Measurements from ENCODE around the gene CHID1. TPM values are rescaled to one million over a fixed set of nuclear protein-coding genes. Genes with fewer than 3 reads are reported as not detected.

The CHID1 gene
- total RNA-seq, 1 experiment from 2014 or later, result 85.6 TPM

DNA sequence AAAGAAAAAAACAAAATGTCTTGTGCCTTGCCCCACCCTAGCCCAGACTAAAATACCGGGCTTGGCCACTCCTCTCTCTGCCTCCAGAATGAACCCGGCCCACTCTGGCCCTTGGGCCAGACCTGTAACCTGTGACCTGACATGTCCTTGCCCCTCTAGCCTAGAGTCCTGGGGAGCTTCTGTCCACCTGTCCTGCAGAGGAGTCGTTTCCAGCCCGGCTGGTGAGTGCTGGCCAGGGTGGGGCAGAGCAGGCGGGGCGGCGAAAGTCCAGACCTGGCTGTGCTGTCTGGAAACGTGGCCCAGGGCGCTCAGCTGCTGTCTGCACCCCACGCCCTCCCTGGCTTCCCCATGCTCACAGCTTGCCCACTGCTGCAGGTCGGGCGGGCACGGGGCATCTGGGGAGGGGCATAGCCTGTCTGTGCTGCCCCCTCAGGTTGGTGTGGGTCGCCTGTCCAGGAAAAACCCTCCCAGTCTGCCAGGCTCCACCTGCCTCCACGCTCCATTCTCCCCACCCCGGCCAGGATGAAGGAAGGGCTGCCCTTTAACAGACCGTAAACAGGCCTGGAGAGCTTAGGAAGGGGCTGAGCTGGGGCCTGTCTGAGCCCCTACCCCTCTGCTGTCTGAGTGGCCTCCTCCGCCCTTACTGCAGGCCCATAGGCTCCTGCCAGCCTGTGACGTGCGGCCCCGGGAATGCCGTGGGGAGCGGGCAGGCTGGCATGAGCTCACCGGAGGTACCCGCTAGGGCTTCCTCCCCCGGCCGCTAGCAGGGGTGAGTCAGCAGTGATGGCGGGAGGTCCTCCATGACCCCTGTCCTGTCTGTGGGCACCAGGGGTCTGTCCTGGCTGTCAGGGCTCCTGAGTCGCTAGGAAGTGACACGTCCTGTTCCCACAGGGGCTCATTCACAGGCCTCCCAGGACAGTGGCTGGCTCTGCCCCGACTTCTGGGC, 76.0 kb downstream of the CHID1 start:
- Histone ChIP-seq H2AFZ (no peak overlapping the region), H3K4me3 (peak overlapping the region; percentile 67; the same call in 1 of the 2 replicates), H3K27me3 (ENCODE audit: insufficient read depth, low read depth) (no peaks in the 10 kb centered on the region), H4K20me1 (ENCODE audit: insufficient read depth) (0 out of 2 replicates have a peak, but pooled peaks cover 4% of the 10 kb centered on the region), H3K36me3 (ENCODE audit: low read depth) (no peaks in the 10 kb centered on the region), H3K4me1 (replicated peaks; ENCODE audit: insufficient read depth) (peaks cover 15% of the 10 kb centered on the region), H3F3A (ENCODE audit: insufficient read depth, low read depth) (peaks cover 22% of the 10 kb centered on the region; the same call in 1 of the 2 replicates), H3K27ac (peak overlapping the region; percentile 78), H3K4me2 (peak overlapping the region; percentile 87), H3K79me2 (ENCODE audit: low read depth) (peaks cover 12% of the 10 kb centered on the region), H3K9me3 (ENCODE audit: insufficient read depth, low read depth) (no peaks in the 10 kb centered on the region), H3K9me2 (ENCODE audit: insufficient read depth) (no peaks in the 10 kb centered on the region)
- intact Hi-C loops (cut with micrococcal nuclease; ENCODE audit: unreplicated experiment), result loop anchor here (2.0 kb wide), 1 partner anchor 16 kb away; the partner anchor contains the start of gene PNPLA2
- BruUV-seq (replicated peaks), result TSS peak; percentile 76
- POLR2A ChIA-PET (ENCODE audit: unreplicated experiment), result interaction anchor here (0.5 to 1.2 kb wide), 13 partner anchors 8 to 275 kb away, joined by 3 to 13 read pairs (median 5); partner anchors contain the start of genes PNPLA2 and TSPAN4
- peak; percentile 83 to 88 for DNase-seq
- no peak for TF ChIP-seq CTCF (conservative IDR thresholded peaks at IDR 0.05)
- TF ChIP-seq EZH2 (IDR thresholded peaks at IDR 0.05; ENCODE audit: low read depth), result no peak
- CTCF ChIA-PET, result interaction anchor here (1.0 kb wide), 1 partner anchor 9 kb away, joined by 3 read pairs; no protein-coding TSS in a partner anchor

GRCh38 chr11:833849-834311, 76.7 kb downstream of the CHID1 start:
- H3K79me2 ChIP-seq (ENCODE audit: low read depth), result peaks cover 12% of the 10 kb centered on the region
- ChIA-PET CTCF (no interaction called here), POLR2A (ENCODE audit: unreplicated experiment) (interaction anchor here (0.6 to 0.7 kb wide), 2 partner anchors 272 to 274 kb away, joined by 4 to 7 read pairs; no protein-coding TSS in a partner anchor)
- peaks cover 22% of the 10 kb centered on the region; the same call in 1 of the 2 replicates for H3F3A ChIP-seq (ENCODE audit: insufficient read depth, low read depth)
- no peaks in the 10 kb centered on the region for H3K36me3 ChIP-seq (ENCODE audit: low read depth)
- intact Hi-C loops (cut with micrococcal nuclease; ENCODE audit: unreplicated experiment), result loop anchor here (2.0 kb wide), 1 partner anchor 15 kb away; the partner anchor contains the start of gene PNPLA2
- no TSS peak for BruUV-seq (replicated peaks)
- TF ChIP-seq CTCF (conservative IDR thresholded peaks at IDR 0.05), result no peak
- no peaks in the 10 kb centered on the region for H3K9me3 ChIP-seq (ENCODE audit: insufficient read depth, low read depth)
- peak overlapping the region; percentile 78 for H3K27ac ChIP-seq
- peak overlapping the region; percentile 87 for H3K4me2 ChIP-seq
- H3K4me1 ChIP-seq (replicated peaks; ENCODE audit: insufficient read depth), result peaks cover 15% of the 10 kb centered on the region
- no peak overlapping the region for H2AFZ ChIP-seq
- DNase-seq, result peak in 1 of 2 experiments; percentile 37
- no peaks in the 10 kb centered on the region for H4K20me1 ChIP-seq (ENCODE audit: insufficient read depth)
- H3K9me2 ChIP-seq (ENCODE audit: insufficient read depth), result no peaks in the 10 kb centered on the region
- no peaks in the 10 kb centered on the region for H3K27me3 ChIP-seq (ENCODE audit: insufficient read depth, low read depth)
- peak overlapping the region; percentile 67; the same call in 1 of the 2 replicates for H3K4me3 ChIP-seq

GRCh38 chr11:833114-833791, 77.4 kb downstream of the CHID1 start:
- Histone ChIP-seq H3K36me3 (ENCODE audit: low read depth) (no peaks in the 10 kb centered on the region), H3K9me2 (ENCODE audit: insufficient read depth) (no peaks in the 10 kb centered on the region), H3F3A (ENCODE audit: insufficient read depth, low read depth) (peaks cover 17% of the 10 kb centered on the region; the same call in 1 of the 2 replicates), H3K9me3 (ENCODE audit: insufficient read depth, low read depth) (no peaks in the 10 kb centered on the region), H3K4me1 (replicated peaks; ENCODE audit: insufficient read depth) (peaks cover 18% of the 10 kb centered on the region), H3K27ac (peak overlapping the region; percentile 78), H2AFZ (no peak overlapping the region), H4K20me1 (ENCODE audit: insufficient read depth) (no peaks in the 10 kb centered on the region), H3K4me2 (peak overlapping the region; percentile 87), H3K79me2 (ENCODE audit: low read depth) (peaks cover 12% of the 10 kb centered on the region), H3K27me3 (ENCODE audit: insufficient read depth, low read depth) (no peaks in the 10 kb centered on the region), H3K4me3 (peak overlapping the region; percentile 67)
- intact Hi-C loops (cut with micrococcal nuclease; ENCODE audit: unreplicated experiment), result no loop called here
- DNase-seq, result peak; percentile 35 to 57
- CTCF ChIA-PET, result no interaction called here
- no TSS peak for BruUV-seq (replicated peaks)
- TF ChIP-seq EZH2 (IDR thresholded peaks at IDR 0.05; ENCODE audit: low read depth) (no peak), CTCF (conservative IDR thresholded peaks at IDR 0.05) (no peak)
- POLR2A ChIA-PET (ENCODE audit: unreplicated experiment), result no interaction called here

Measured in PC-9 (cell line).